ENCODE data around the gene RMND1. TPM values are rescaled to one million over a fixed set of nuclear protein-coding genes. Genes with fewer than 3 reads are reported as not detected.
A peak's percentile ranks its signal among the peaks of the same experiment; 100 is the strongest.

Gene RMND1
- polyA plus RNA-seq, 3 donors: 5.7 to 6.7 (median 6.6) TPM

GRCh38 chr6:151414641-151415260 is 37.2 kb downstream of the RMND1 start:
- H3K4me1 Mint-ChIP-seq: peaks cover 13% of the 10 kb centered on the region
- H3K27me3 Mint-ChIP-seq (ENCODE audit: low read depth in 3 of 3): peaks cover 0 to 2% (median 0%) of the 10 kb centered on the region in 3 donors
- no peak for DNase-seq
- Histone ChIP-seq H3K79me2 (ENCODE audit: insufficient read depth, low read length) (no peaks in the 10 kb centered on the region), H2AFZ (ENCODE audit: insufficient read depth, low read depth, low read length, poor library complexity, severe bottlenecking) (no peak overlapping the region), H4K20me1 (ENCODE audit: insufficient read depth, low read length) (no peaks in the 10 kb centered on the region), H3K9ac (ENCODE audit: insufficient read depth, low read length, poor library complexity, severe bottlenecking) (no peak overlapping the region), H3K27ac (ENCODE audit: low read depth in 1 of 2, low read length in 2 of 2) (no peak overlapping the region), H3K9me3 (replicated peaks in 1 of 2; ENCODE audit: control insufficient read depth in 1 of 2, insufficient read depth in 1 of 2, low read length in 2 of 2) (no peaks in the 10 kb centered on the region), H3K36me3 (replicated peaks in 1 of 2; ENCODE audit: control insufficient read depth in 1 of 2, insufficient read depth in 2 of 2, low read length in 2 of 2) (peaks cover 29 to 77% of the 10 kb centered on the region in 2 donors), H3K4me3 (replicated peaks in 1 of 3; ENCODE audit: low read depth in 2 of 3, low read length in 3 of 3) (no peak overlapping the region), H3K4me2 (replicated peaks; ENCODE audit: extremely low read depth, low read length, poor library complexity, severe bottlenecking) (no peak overlapping the region), H3K27me3 (ENCODE audit: control insufficient read depth in 2 of 2, insufficient read depth in 2 of 2, low read length in 2 of 2) (no peaks in the 10 kb centered on the region), H3K4me1 (ENCODE audit: control insufficient read depth in 1 of 2, insufficient read depth in 2 of 2, low read length in 2 of 2) (peaks cover 7 to 10% of the 10 kb centered on the region in 2 donors)
- no peak for TF ChIP-seq CTCF (IDR thresholded peaks at IDR 0.05)
- no peak overlapping the region for H3K4me3 Mint-ChIP-seq
- intact Hi-C loops (cut with micrococcal nuclease): no loop called here
- peak overlapping the region in 2 of 7 donors; percentile 27 to 40 for H3K27ac Mint-ChIP-seq
- peaks cover 0 to 6% (median 3%) of the 10 kb centered on the region in 7 donors for H3K9me3 Mint-ChIP-seq
- H3K36me3 Mint-ChIP-seq: peaks cover 45 to 69% of the 10 kb centered on the region in 2 donors
- no CpG with 5 or more reads among the region's 3 CpGs for WGBS (ENCODE audit: insufficient coverage)

- no peak for TF ChIP-seq CTCF (IDR thresholded peaks at IDR 0.05)
- H3K4me2 ChIP-seq (replicated peaks; ENCODE audit: extremely low read depth, low read length, poor library complexity, severe bottlenecking): no peak overlapping the region
- no peaks in the 10 kb centered on the region for H3K79me2 ChIP-seq (ENCODE audit: insufficient read depth, low read length)
- WGBS (ENCODE audit: insufficient coverage): 100% methylated on average over 3 of the region's 8 CpGs
- H2AFZ ChIP-seq (ENCODE audit: insufficient read depth, low read depth, low read length, poor library complexity, severe bottlenecking): no peak overlapping the region
- peaks cover 18 to 74% of the 10 kb centered on the region in 2 donors for H3K36me3 ChIP-seq (replicated peaks in 1 of 2; ENCODE audit: control insufficient read depth in 1 of 2, insufficient read depth in 2 of 2, low read length in 2 of 2)
- H3K9me3 ChIP-seq (replicated peaks in 1 of 2; ENCODE audit: control insufficient read depth in 1 of 2, insufficient read depth in 1 of 2, low read length in 2 of 2): no peaks in the 10 kb centered on the region
- no peak overlapping the region for H3K4me3 ChIP-seq (replicated peaks in 1 of 3; ENCODE audit: low read depth in 2 of 3, low read length in 3 of 3)
- H3K27me3 ChIP-seq (ENCODE audit: control insufficient read depth in 2 of 2, insufficient read depth in 2 of 2, low read length in 2 of 2): no peaks in the 10 kb centered on the region
- Mint-ChIP-seq H3K4me1 (peaks cover 13% of the 10 kb centered on the region), H3K4me3 (no peak overlapping the region), H3K36me3 (peaks cover 48 to 71% of the 10 kb centered on the region in 2 donors), H3K27ac (peak overlapping the region in 6 of 7 donors; percentile 30 to 81 (median 63)), H3K27me3 (ENCODE audit: low read depth in 3 of 3) (peaks cover 0 to 2% (median 0%) of the 10 kb centered on the region in 3 donors), H3K9me3 (peaks cover 0 to 6% (median 3%) of the 10 kb centered on the region in 7 donors)
- intact Hi-C loops (cut with micrococcal nuclease): no loop called here
- no peak overlapping the region for H3K9ac ChIP-seq (ENCODE audit: insufficient read depth, low read length, poor library complexity, severe bottlenecking)
- peak overlapping the region in 1 of 2 donors; percentile 47 for H3K27ac ChIP-seq (ENCODE audit: low read depth in 1 of 2, low read length in 2 of 2)
- no peak for DNase-seq
- peaks cover 5% of the 10 kb centered on the region for H4K20me1 ChIP-seq (ENCODE audit: insufficient read depth, low read length)
- peaks cover 7 to 10% of the 10 kb centered on the region in 2 donors for H3K4me1 ChIP-seq (ENCODE audit: control insufficient read depth in 1 of 2, insufficient read depth in 2 of 2, low read length in 2 of 2)
Observed at GRCh38 chr6:151413372-151414145, 38.4 kb downstream of the RMND1 start.
